ENCODE results near the gene TMEM116.

The TMEM116 gene

DNA sequence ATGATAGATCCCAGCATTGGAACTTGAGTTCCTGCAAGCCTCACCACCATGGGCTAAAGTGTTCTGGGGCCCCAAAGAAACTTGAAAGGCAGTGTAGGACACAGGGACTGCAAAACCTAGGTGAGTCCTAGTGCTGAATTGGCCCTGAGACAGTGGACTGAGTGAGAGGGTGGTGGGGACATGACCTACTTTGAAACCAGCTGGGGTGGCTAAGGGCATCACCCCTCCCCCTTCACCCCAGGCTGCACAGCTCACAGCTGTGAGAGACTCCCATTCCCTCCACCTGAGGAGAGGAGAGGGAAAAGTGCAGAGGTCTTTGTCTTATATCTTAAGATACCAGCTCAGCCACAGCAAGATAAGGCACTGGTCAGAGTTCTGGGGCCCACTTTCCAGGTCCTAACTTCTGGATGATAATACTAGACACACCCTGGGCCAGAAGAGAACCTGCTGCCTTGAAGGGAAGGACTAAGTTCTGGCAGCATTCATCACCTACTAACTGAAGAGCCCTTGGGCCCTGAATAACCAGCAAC is 108.5 kb downstream of the TMEM116 start:
- Histone ChIP-seq H3F3A (ENCODE audit: low read depth) (no peaks in the 10 kb centered on the region), H3K9me3 (ENCODE audit: insufficient read depth, low read depth, low read length) (no peaks in the 10 kb centered on the region), H3K79me2 (ENCODE audit: insufficient read depth, low read length) (no peaks in the 10 kb centered on the region)

GRCh38 chr12:111901182-111901581 is 111.8 kb downstream of the TMEM116 start:
- Histone ChIP-seq H3K36me3 (ENCODE audit: insufficient read depth, low read length) (peaks cover 3% of the 10 kb centered on the region; the same call in 1 of the 2 replicates), H3K27me3 (ENCODE audit: insufficient read depth, low read length, poor library complexity, severe bottlenecking) (no peaks in the 10 kb centered on the region), H3K4me1 (ENCODE audit: insufficient read depth, low read length, poor library complexity, severe bottlenecking) (no peaks in the 10 kb centered on the region), H3K4me3 (ENCODE audit: low read length, poor library complexity, severe bottlenecking) (no peak overlapping the region), H3K9me3 (ENCODE audit: insufficient read depth, low read depth, low read length) (no peaks in the 10 kb centered on the region), H3F3A (ENCODE audit: low read depth) (no peaks in the 10 kb centered on the region), H4K20me1 (ENCODE audit: insufficient read depth, low read length, poor library complexity, severe bottlenecking) (no peaks in the 10 kb centered on the region), H3K9me2 (replicated peaks; ENCODE audit: low read depth, low read length) (no peaks in the 10 kb centered on the region), H3K4me2 (ENCODE audit: low read depth, low read length, poor library complexity, severe bottlenecking) (no peak overlapping the region), H3K9ac (ENCODE audit: low read depth, low read length, poor library complexity, severe bottlenecking) (no peak overlapping the region), H3K79me2 (ENCODE audit: insufficient read depth, low read length) (no peaks in the 10 kb centered on the region), H2AFZ (ENCODE audit: low read length) (no peak overlapping the region)
- TF ChIP-seq EZH2phosphoT487 (IDR thresholded peaks at IDR 0.05; ENCODE audit: borderline replicate concordance) (no peak), CTCF (conservative IDR thresholded peaks at IDR 0.05; ENCODE audit: low read length) (no peak)

More for the DNA sequence above, 108.5 kb downstream of the TMEM116 start:
- no peaks in the 10 kb centered on the region for H3K4me1 ChIP-seq (ENCODE audit: insufficient read depth, low read length, poor library complexity, severe bottlenecking)
- H2AFZ ChIP-seq (ENCODE audit: low read length): no peak overlapping the region
- H4K20me1 ChIP-seq (ENCODE audit: insufficient read depth, low read length, poor library complexity, severe bottlenecking): no peaks in the 10 kb centered on the region
- H3K36me3 ChIP-seq (ENCODE audit: insufficient read depth, low read length): no peaks in the 10 kb centered on the region
- no peak for TF ChIP-seq EZH2phosphoT487 (IDR thresholded peaks at IDR 0.05; ENCODE audit: borderline replicate concordance)
- TF ChIP-seq CTCF (conservative IDR thresholded peaks at IDR 0.05; ENCODE audit: low read length): no peak; the same call in 1 of the 2 replicates
- H3K4me2 ChIP-seq (ENCODE audit: low read depth, low read length, poor library complexity, severe bottlenecking): no peak overlapping the region
- H3K27me3 ChIP-seq (ENCODE audit: insufficient read depth, low read length, poor library complexity, severe bottlenecking): no peaks in the 10 kb centered on the region
- no peak overlapping the region for H3K9ac ChIP-seq (ENCODE audit: low read depth, low read length, poor library complexity, severe bottlenecking)
- no peak overlapping the region for H3K4me3 ChIP-seq (ENCODE audit: low read length, poor library complexity, severe bottlenecking)
- no peaks in the 10 kb centered on the region for H3K9me2 ChIP-seq (replicated peaks; ENCODE audit: low read depth, low read length)

DNA sequence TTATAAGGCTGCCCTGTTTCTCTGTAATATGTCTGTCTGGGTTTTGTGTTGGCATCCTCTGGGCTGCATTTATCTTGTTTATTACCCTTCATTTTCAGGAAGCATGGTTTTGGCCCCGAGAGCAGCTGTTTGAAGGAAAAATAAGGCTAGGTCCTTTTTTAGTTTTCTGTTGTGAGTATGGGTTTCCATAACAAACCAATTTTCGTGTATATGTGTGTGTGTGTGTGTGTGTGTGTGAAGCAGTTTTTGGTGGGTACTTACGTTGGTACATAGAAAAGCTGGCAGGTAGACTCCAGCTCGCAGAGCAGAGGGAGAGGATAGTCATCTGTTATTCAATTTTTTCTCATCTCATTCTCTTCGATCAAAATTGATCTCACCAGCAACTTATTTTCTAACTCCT is 118.4 kb downstream of the TMEM116 start:
- H3K9ac ChIP-seq (ENCODE audit: low read depth, low read length, poor library complexity, severe bottlenecking): no peak overlapping the region
- H3K4me3 ChIP-seq (ENCODE audit: low read length, poor library complexity, severe bottlenecking): no peak overlapping the region
- H3K4me1 ChIP-seq (ENCODE audit: insufficient read depth, low read length, poor library complexity, severe bottlenecking): no peaks in the 10 kb centered on the region
- H3K9me2 ChIP-seq (replicated peaks; ENCODE audit: low read depth, low read length): no peaks in the 10 kb centered on the region
- H3K27me3 ChIP-seq (ENCODE audit: insufficient read depth, low read length, poor library complexity, severe bottlenecking): no peaks in the 10 kb centered on the region
- no peaks in the 10 kb centered on the region for H4K20me1 ChIP-seq (ENCODE audit: insufficient read depth, low read length, poor library complexity, severe bottlenecking)
- H3K79me2 ChIP-seq (ENCODE audit: insufficient read depth, low read length): no peaks in the 10 kb centered on the region
- peaks cover 48% of the 10 kb centered on the region; the same call in 1 of the 2 replicates for H3K36me3 ChIP-seq (ENCODE audit: insufficient read depth, low read length)
- TF ChIP-seq EZH2phosphoT487 (IDR thresholded peaks at IDR 0.05; ENCODE audit: borderline replicate concordance) (no peak), CTCF (conservative IDR thresholded peaks at IDR 0.05; ENCODE audit: low read length) (no peak)
- no peak overlapping the region for H3K4me2 ChIP-seq (ENCODE audit: low read depth, low read length, poor library complexity, severe bottlenecking)
- no peaks in the 10 kb centered on the region for H3K9me3 ChIP-seq (ENCODE audit: insufficient read depth, low read depth, low read length)
- H2AFZ ChIP-seq (ENCODE audit: low read length): no peak overlapping the region
- no peaks in the 10 kb centered on the region for H3F3A ChIP-seq (ENCODE audit: low read depth)
